Measurements from ENCODE around the gene RAP1GAP.

RAP1GAP gene

GRCh38 chr1:21573475-21573874, 95.7 kb downstream of the RAP1GAP start:
- H4K20me1 ChIP-seq (ENCODE audit: insufficient read depth, low read length) = no peaks in the 10 kb centered on the region
- no peaks in the 10 kb centered on the region for H3K9me2 ChIP-seq (replicated peaks; ENCODE audit: insufficient read depth, low read length)
- H3K4me1 ChIP-seq (ENCODE audit: low read length) = no peaks in the 10 kb centered on the region
- peaks cover 81% of the 10 kb centered on the region for H3K27me3 ChIP-seq (replicated peaks; ENCODE audit: insufficient read depth, low read length)
- H3K79me2 ChIP-seq (ENCODE audit: low read length) = no peaks in the 10 kb centered on the region
- H3K9me3 ChIP-seq (replicated peaks; ENCODE audit: insufficient read depth, low read length) = no peaks in the 10 kb centered on the region
- no peaks in the 10 kb centered on the region for H3F3A ChIP-seq (ENCODE audit: insufficient read depth, low read length)
- H3K9ac ChIP-seq (ENCODE audit: low read length) = no peak overlapping the region
- H2AFZ ChIP-seq (ENCODE audit: low read length) = no peak overlapping the region
- H3K27ac ChIP-seq (ENCODE audit: low read length) = no peak overlapping the region
- no peak for DNase-seq
- no peak overlapping the region for H3K4me3 ChIP-seq (ENCODE audit: low read length)
- no peak overlapping the region for H3K4me2 ChIP-seq (ENCODE audit: low read depth, low read length)
- no peaks in the 10 kb centered on the region for H3K36me3 ChIP-seq (replicated peaks; ENCODE audit: insufficient read depth, low read length)
- TF ChIP-seq EZH2phosphoT487 (IDR thresholded peaks at IDR 0.05; ENCODE audit: low read length) = no peak
- TF ChIP-seq EZH2 (optimal IDR thresholded peaks at IDR 0.05; ENCODE audit: low read depth, low read length) = no peak
- TF ChIP-seq CTCF (IDR thresholded peaks at IDR 0.05; ENCODE audit: low read length) = no peak

- H3K4me3 ChIP-seq (ENCODE audit: low read length) = no peak overlapping the region
- H3K9me2 ChIP-seq (replicated peaks; ENCODE audit: insufficient read depth, low read length) = no peaks in the 10 kb centered on the region
Measured at GRCh38 chr1:21572735-21573277, 96.4 kb downstream of the RAP1GAP start.

GRCh38 chr1:21572221-21572620, 96.9 kb downstream of the RAP1GAP start:
- peaks cover 85% of the 10 kb centered on the region for H3K27me3 ChIP-seq (replicated peaks; ENCODE audit: insufficient read depth, low read length)
- DNase-seq = no peak
- H3K9ac ChIP-seq (ENCODE audit: low read length) = no peak overlapping the region
- no peak overlapping the region for H2AFZ ChIP-seq (ENCODE audit: low read length)
- no peaks in the 10 kb centered on the region for H3K9me2 ChIP-seq (replicated peaks; ENCODE audit: insufficient read depth, low read length)
- TF ChIP-seq EZH2phosphoT487 (IDR thresholded peaks at IDR 0.05; ENCODE audit: low read length) = no peak
- TF ChIP-seq EZH2 (optimal IDR thresholded peaks at IDR 0.05; ENCODE audit: low read depth, low read length) = no peak
- TF ChIP-seq CTCF (IDR thresholded peaks at IDR 0.05; ENCODE audit: low read length) = no peak
- no peaks in the 10 kb centered on the region for H4K20me1 ChIP-seq (ENCODE audit: insufficient read depth, low read length)
- no peaks in the 10 kb centered on the region for H3K4me1 ChIP-seq (ENCODE audit: low read length)
- no peak overlapping the region for H3K4me2 ChIP-seq (ENCODE audit: low read depth, low read length)
- H3K79me2 ChIP-seq (ENCODE audit: low read length) = no peaks in the 10 kb centered on the region
- H3K36me3 ChIP-seq (replicated peaks; ENCODE audit: insufficient read depth, low read length) = no peaks in the 10 kb centered on the region
- H3K27ac ChIP-seq (ENCODE audit: low read length) = no peak overlapping the region
- no peaks in the 10 kb centered on the region for H3F3A ChIP-seq (ENCODE audit: insufficient read depth, low read length)
- H3K9me3 ChIP-seq (replicated peaks; ENCODE audit: insufficient read depth, low read length) = no peaks in the 10 kb centered on the region
- no peak overlapping the region for H3K4me3 ChIP-seq (ENCODE audit: low read length)

More at GRCh38 chr1:21572735-21573277, 96.4 kb downstream of the RAP1GAP start:
- Histone ChIP-seq H3K27me3 (replicated peaks; ENCODE audit: insufficient read depth, low read length) (peaks cover 83% of the 10 kb centered on the region), H3K27ac (ENCODE audit: low read length) (no peak overlapping the region), H3K4me2 (ENCODE audit: low read depth, low read length) (no peak overlapping the region), H3K4me1 (ENCODE audit: low read length) (no peaks in the 10 kb centered on the region), H3K9me3 (replicated peaks; ENCODE audit: insufficient read depth, low read length) (no peaks in the 10 kb centered on the region), H4K20me1 (ENCODE audit: insufficient read depth, low read length) (no peaks in the 10 kb centered on the region), H3K79me2 (ENCODE audit: low read length) (no peaks in the 10 kb centered on the region), H3F3A (ENCODE audit: insufficient read depth, low read length) (no peaks in the 10 kb centered on the region), H3K9ac (ENCODE audit: low read length) (no peak overlapping the region), H2AFZ (ENCODE audit: low read length) (no peak overlapping the region), H3K36me3 (replicated peaks; ENCODE audit: insufficient read depth, low read length) (no peaks in the 10 kb centered on the region)
- no peak for DNase-seq
- no peak for TF ChIP-seq EZH2 (optimal IDR thresholded peaks at IDR 0.05; ENCODE audit: low read depth, low read length)
- no peak for TF ChIP-seq CTCF (IDR thresholded peaks at IDR 0.05; ENCODE audit: low read length)
- no peak for TF ChIP-seq EZH2phosphoT487 (IDR thresholded peaks at IDR 0.05; ENCODE audit: low read length)

Data from MM.1S (cell line).